ENCODE data around the gene ID4. TPM values are rescaled to one million over a fixed set of nuclear protein-coding genes. Genes with fewer than 3 reads are reported as not detected.

Gene ID4
- total RNA-seq, 1 experiment from 2014 or later, result 0.10 TPM

DNA sequence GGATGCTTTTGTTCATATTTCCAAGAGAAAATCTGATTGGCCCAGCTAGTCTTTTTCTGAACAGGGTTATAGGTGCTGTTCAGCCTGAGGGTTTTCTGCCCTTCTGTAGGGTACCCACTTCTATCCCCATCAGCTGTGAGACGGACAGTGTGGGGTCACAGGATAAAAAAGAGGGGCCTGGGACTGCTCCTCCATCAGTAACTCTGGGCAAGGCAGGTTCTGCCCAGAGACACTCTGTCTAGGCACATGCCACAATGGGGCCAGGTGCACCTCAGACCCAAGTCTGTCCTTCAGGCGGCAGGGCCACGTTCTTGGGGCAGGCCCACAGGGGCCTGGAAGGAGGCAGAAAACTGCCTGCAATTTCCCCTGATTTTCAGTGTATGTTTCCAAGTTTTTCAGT, 20.0 kb downstream of the ID4 start:
- H3K9ac ChIP-seq (ENCODE audit: low read length), result no peak overlapping the region
- no peak overlapping the region for H3K4me2 ChIP-seq (ENCODE audit: low read length)
- no TSS peak for BruUV-seq (replicated peaks)
- no peaks in the 10 kb centered on the region for H4K20me1 ChIP-seq (ENCODE audit: insufficient read depth)
- H3K36me3 ChIP-seq (ENCODE audit: control insufficient read depth in 1 of 2, insufficient read depth in 2 of 2, low read length in 2 of 2), result no peaks in the 10 kb centered on the region
- ChIA-PET POLR2A (no interaction called here), CTCF (no interaction called here), RAD21 (ENCODE audit: low non-redundant PET in 1 of 2, low total read pairs in 2 of 2, uncharacterized antibody in 2 of 2, unreplicated experiment in 2 of 2) (no interaction called here)
- H3K9me2 ChIP-seq (ENCODE audit: insufficient read depth), result no peaks in the 10 kb centered on the region
- TF ChIP-seq ZBTB33 (IDR thresholded peaks at IDR 0.05; ENCODE audit: extremely low read depth, insufficient replicate concordance, low read length), result no peak
- TF ChIP-seq CEBPB (IDR thresholded peaks at IDR 0.05; ENCODE audit: low read depth), result no peak
- TF ChIP-seq, protein P1, sequence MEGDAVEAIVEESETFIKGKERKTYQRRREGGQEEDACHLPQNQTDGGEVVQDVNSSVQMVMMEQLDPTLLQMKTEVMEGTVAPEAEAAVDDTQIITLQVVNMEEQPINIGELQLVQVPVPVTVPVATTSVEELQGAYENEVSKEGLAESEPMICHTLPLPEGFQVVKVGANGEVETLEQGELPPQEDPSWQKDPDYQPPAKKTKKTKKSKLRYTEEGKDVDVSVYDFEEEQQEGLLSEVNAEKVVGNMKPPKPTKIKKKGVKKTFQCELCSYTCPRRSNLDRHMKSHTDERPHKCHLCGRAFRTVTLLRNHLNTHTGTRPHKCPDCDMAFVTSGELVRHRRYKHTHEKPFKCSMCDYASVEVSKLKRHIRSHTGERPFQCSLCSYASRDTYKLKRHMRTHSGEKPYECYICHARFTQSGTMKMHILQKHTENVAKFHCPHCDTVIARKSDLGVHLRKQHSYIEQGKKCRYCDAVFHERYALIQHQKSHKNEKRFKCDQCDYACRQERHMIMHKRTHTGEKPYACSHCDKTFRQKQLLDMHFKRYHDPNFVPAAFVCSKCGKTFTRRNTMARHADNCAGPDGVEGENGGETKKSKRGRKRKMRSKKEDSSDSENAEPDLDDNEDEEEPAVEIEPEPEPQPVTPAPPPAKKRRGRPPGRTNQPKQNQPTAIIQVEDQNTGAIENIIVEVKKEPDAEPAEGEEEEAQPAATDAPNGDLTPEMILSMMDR (IDR thresholded peaks at IDR 0.05 in 2 of 3, conservative IDR thresholded peaks at IDR 0.05 in 1 of 3; ENCODE audit: borderline replicate concordance in 1 of 3, insufficient read depth in 1 of 3, low read depth in 2 of 3, low read length in 2 of 3), result no peak
- no peak for TF ChIP-seq EGR1 (IDR thresholded peaks at IDR 0.05; ENCODE audit: low read depth)
- no peak for TF ChIP-seq JUND (IDR thresholded peaks at IDR 0.05)
- no peak for TF ChIP-seq YY1 (IDR thresholded peaks at IDR 0.05; ENCODE audit: extremely low read depth, insufficient replicate concordance, low read depth, low read length)
- TF ChIP-seq SP1 (IDR thresholded peaks at IDR 0.05; ENCODE audit: low read depth), result no peak
- TF ChIP-seq EZH2 (IDR thresholded peaks at IDR 0.05), result no peak
- no peak for TF ChIP-seq ELF1 (IDR thresholded peaks at IDR 0.05; ENCODE audit: borderline replicate concordance, low read depth)
- TF ChIP-seq EZH2phosphoT487 (IDR thresholded peaks at IDR 0.05; ENCODE audit: borderline replicate concordance), result no peak
- TF ChIP-seq REST (IDR thresholded peaks at IDR 0.05; ENCODE audit: low read depth), result no peak
- no peak for TF ChIP-seq MAX (IDR thresholded peaks at IDR 0.05)
- no peak for TF ChIP-seq POLR2A (IDR thresholded peaks at IDR 0.05; ENCODE audit: borderline replicate concordance, extremely low read depth, insufficient read depth, insufficient read length)
- no peak for TF ChIP-seq ZFX (IDR thresholded peaks at IDR 0.05)
- no peak for TF ChIP-seq SRF (IDR thresholded peaks at IDR 0.05; ENCODE audit: low read depth)
- TF ChIP-seq RAD21 (IDR thresholded peaks at IDR 0.05; ENCODE audit: low read depth), result no peak
- no peak for TF ChIP-seq ZNF274 (IDR thresholded peaks at IDR 0.05; ENCODE audit: low read depth, low read length)
- intact Hi-C loops (cut with micrococcal nuclease), result no loop called here
- no peak overlapping the region for H3K27ac ChIP-seq (ENCODE audit: low read depth, low read length)
- peaks cover 7 to 9% of the 10 kb centered on the region in 2 experiments; a peak in 3 of 4 replicates for H3K4me1 ChIP-seq (ENCODE audit: control insufficient read depth in 1 of 2, insufficient read depth in 2 of 2, low read length in 2 of 2)
- no peak overlapping the region for H2AFZ ChIP-seq (ENCODE audit: low read depth, low read length, poor library complexity, severe bottlenecking)
- no peak overlapping the region for H3K4me3 ChIP-seq (replicated peaks in 1 of 2; ENCODE audit: low read depth in 1 of 2, low read length in 2 of 2)
- H3K79me2 ChIP-seq (ENCODE audit: insufficient read depth, low read length), result no peaks in the 10 kb centered on the region
- no peaks in the 10 kb centered on the region for H3K27me3 ChIP-seq (ENCODE audit: insufficient read depth, low read length)
- ATAC-seq (no peak), DNase-seq (ENCODE audit: low read depth, low spot score) (no peak)
- no peaks in the 10 kb centered on the region for H3K9me3 ChIP-seq (ENCODE audit: control insufficient read depth in 1 of 2, insufficient read depth in 1 of 2, low read depth in 1 of 2, low read length in 2 of 2)

Measured in HCT116 (cell line).